RWPE2 (cell line): ENCODE data around the gene LMNA.
A peak's percentile ranks its signal among the peaks of the same experiment; 100 is the strongest.

Experiments used
- ATAC-seq: fragments of 200-7000 bp; cut with Tn5 transposase; 3 replicates; pipeline ENCODE4 v1.9.1; 2021; ENCODE audit warnings: low read depth
- DNase-seq: peaks from one replicate; pipeline ENCODE4 v3.0.0-alpha.2; 2020; ENCODE audit warnings: low spot score
- H3K27ac ChIP-seq: fragments of 450-650 bp; 2 replicates; pipeline ENCODE4 v1.5.1; 2017; ENCODE audit warnings: mild to moderate bottlenecking; ENCODE audit not compliant: poor library complexity, severe bottlenecking
- H3K27me3 ChIP-seq: fragments of 250-450 bp; sonication (Bioruptor Pico); 2 replicates; pipeline ENCODE4 v1.5.1; 2021; ENCODE audit warnings: mild to moderate bottlenecking, moderate library complexity; ENCODE audit not compliant: insufficient read depth, poor library complexity, severe bottlenecking
- H3K36me3 ChIP-seq: fragments of 250-450 bp; sonication (Bioruptor Pico); 2 replicates; pipeline ENCODE4 v1.5.1; 2020; ENCODE audit warnings: low read depth, mild to moderate bottlenecking, moderate library complexity
- H3K4me1 ChIP-seq: fragments of 250-450 bp; sonication (Bioruptor Pico); 2 replicates; pipeline ENCODE4 v1.5.1; 2021; ENCODE audit warnings: mild to moderate bottlenecking, moderate library complexity; ENCODE audit not compliant: insufficient read depth, poor library complexity, severe bottlenecking
- H3K4me3 ChIP-seq: fragments of 250-450 bp; sonication (Bioruptor Pico); 2 replicates; pipeline ENCODE4 v1.5.1; 2021; ENCODE audit warnings: mild to moderate bottlenecking, moderate library complexity; ENCODE audit not compliant: severe bottlenecking
- H3K9me3 ChIP-seq: fragments of 250-450 bp; sonication (Bioruptor Pico); 2 replicates; pipeline ENCODE4 v1.5.1; 2021; ENCODE audit warnings: mild to moderate bottlenecking, moderate library complexity; ENCODE audit not compliant: severe bottlenecking
- TF ChIP-seq, protein P1 (sequence below): fragments of 450-650 bp; IDR thresholded peaks from one replicate; pipeline ENCODE4 v1.5.1; 2017; ENCODE audit warnings: mild to moderate bottlenecking, moderate library complexity; ENCODE audit not compliant: poor library complexity, severe bottlenecking

The LMNA gene

DNA sequence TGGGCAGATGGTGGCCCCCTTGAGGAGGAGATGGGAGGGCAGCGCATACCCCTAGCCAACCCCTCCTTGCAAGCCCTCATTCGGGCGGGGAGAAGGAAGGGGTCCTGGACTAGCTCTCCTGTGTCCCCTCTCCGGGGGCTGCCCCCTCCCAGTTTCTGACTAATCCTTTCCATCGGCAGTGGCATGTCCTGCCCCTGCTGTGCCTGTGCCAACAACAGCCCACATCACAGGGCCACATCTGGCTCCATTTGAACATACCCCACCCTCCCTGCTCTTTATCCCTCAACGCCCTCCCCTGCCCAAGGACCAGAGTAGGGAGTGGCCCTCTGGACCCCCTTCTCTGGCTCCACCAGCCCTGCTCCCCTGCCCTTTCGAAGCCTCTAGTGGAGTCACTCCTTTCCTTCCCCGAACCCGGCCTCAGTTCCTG is 11.0 kb upstream of the LMNA start:
- DNase-seq (no peak), ATAC-seq (0 out of 3 replicates have a peak, but pooled peaks have one; percentile 6)
- TF ChIP-seq, protein P1, sequence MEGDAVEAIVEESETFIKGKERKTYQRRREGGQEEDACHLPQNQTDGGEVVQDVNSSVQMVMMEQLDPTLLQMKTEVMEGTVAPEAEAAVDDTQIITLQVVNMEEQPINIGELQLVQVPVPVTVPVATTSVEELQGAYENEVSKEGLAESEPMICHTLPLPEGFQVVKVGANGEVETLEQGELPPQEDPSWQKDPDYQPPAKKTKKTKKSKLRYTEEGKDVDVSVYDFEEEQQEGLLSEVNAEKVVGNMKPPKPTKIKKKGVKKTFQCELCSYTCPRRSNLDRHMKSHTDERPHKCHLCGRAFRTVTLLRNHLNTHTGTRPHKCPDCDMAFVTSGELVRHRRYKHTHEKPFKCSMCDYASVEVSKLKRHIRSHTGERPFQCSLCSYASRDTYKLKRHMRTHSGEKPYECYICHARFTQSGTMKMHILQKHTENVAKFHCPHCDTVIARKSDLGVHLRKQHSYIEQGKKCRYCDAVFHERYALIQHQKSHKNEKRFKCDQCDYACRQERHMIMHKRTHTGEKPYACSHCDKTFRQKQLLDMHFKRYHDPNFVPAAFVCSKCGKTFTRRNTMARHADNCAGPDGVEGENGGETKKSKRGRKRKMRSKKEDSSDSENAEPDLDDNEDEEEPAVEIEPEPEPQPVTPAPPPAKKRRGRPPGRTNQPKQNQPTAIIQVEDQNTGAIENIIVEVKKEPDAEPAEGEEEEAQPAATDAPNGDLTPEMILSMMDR, result no peak
- Histone ChIP-seq H3K36me3 (no peaks in the 10 kb centered on the region), H3K4me3 (no peak overlapping the region), H3K27ac (peak overlapping the region; percentile 80), H3K4me1 (peaks cover 45% of the 10 kb centered on the region), H3K27me3 (no peaks in the 10 kb centered on the region), H3K9me3 (no peaks in the 10 kb centered on the region)

DNA sequence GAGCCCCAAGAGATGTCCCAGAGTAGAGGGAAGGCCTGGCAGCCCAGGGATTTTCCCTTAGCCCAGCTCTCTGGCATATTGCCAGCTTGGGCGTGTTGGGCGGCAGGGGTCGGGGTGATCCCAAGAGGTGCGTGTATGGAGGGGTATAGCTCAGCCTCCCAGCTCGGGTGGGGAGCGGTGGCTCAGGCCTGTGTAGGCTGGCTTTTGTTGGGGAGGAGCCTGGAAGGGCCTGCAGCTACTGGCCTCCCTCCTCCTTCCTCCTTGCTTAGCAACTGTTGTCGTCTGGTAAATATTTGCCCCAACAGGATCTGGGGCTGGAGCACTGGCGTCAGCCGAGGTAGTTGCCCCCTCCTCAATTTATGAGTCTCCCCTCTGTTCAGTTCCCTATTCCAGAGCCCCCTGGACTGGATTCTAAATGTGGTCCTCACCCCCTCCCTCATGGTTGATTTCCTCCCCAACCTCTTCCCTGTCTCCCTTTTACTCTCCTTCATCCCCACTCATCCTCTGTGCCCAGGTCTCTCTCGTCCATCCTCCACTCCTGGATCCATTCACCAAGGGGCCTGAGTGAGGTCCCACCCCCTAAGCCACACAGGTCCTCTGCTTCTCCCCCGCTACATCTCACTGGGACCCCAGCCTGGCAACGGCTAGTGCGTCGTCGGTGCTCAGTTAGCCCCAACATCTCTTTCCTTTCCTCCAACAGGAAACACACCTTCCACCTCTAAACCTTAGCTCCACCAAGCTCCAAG is 10.3 kb upstream of the LMNA start:
- Histone ChIP-seq H3K9me3 (no peaks in the 10 kb centered on the region), H3K27ac (peak overlapping the region; percentile 80), H3K4me3 (no peak overlapping the region), H3K36me3 (no peaks in the 10 kb centered on the region), H3K27me3 (no peaks in the 10 kb centered on the region), H3K4me1 (peaks cover 45% of the 10 kb centered on the region)
- peak; percentile 86 for ATAC-seq
- TF ChIP-seq, protein P1, result no peak
- peak; percentile 93 for DNase-seq

GRCh38 chr1:156104861-156105832 is 9.4 kb upstream of the LMNA start:
- Histone ChIP-seq H3K4me3 (no peak overlapping the region), H3K9me3 (no peaks in the 10 kb centered on the region), H3K4me1 (peaks cover 42% of the 10 kb centered on the region), H3K27me3 (no peaks in the 10 kb centered on the region), H3K27ac (peak overlapping the region; percentile 80), H3K36me3 (no peaks in the 10 kb centered on the region)
- no peak for DNase-seq
- no peak for ATAC-seq
- TF ChIP-seq, protein P1, result no peak

- Histone ChIP-seq H3K27ac (peak overlapping the region; percentile 80), H3K36me3 (no peaks in the 10 kb centered on the region), H3K27me3 (no peaks in the 10 kb centered on the region), H3K9me3 (no peaks in the 10 kb centered on the region), H3K4me1 (peaks cover 34% of the 10 kb centered on the region), H3K4me3 (no peak overlapping the region)
- ATAC-seq (no peak), DNase-seq (no peak)
- TF ChIP-seq, protein P1, result no peak
Observed at GRCh38 chr1:156106624-156107488, 7.7 kb upstream of the LMNA start.
